GM19328 (cell line): ENCODE data around the gene OR10G7.

Source experiments
- ATAC-seq: cut with Tn5 transposase; IDR thresholded peaks from one replicate; pipeline ENCODE4 v1.9.1; 2021; ENCODE audit warnings: mild to moderate bottlenecking, moderate library complexity; ENCODE audit not compliant: unreplicated experiment

OR10G7 gene, protein sequence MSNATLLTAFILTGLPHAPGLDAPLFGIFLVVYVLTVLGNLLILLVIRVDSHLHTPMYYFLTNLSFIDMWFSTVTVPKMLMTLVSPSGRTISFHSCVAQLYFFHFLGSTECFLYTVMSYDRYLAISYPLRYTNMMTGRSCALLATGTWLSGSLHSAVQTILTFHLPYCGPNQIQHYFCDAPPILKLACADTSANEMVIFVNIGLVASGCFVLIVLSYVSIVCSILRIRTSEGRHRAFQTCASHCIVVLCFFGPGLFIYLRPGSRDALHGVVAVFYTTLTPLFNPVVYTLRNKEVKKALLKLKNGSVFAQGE

DNA sequence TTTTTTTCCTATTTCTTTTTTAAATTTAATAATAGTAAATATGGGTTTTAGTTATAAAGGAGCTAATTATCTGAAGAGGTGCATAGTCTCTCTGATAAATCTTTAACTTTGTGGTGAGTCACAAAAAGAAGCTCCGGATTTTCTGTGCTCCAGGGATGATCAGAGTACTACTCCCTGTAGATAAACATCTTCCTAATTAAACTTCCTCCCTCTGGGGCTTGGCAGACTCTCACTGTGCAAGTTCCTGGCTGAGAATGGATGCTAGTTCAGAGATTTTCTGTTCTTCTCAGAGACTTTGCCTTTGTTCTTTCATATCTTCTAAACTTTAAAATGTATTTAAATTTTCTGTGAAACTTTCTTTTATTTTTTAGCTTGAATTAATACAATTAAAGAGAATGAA lies at the start of gene OR10G7:
TSS of gene OR10G7 (minus strand) at position 72 of the 400 bp plus-strand sequence. CDS start 2,324 bp downstream, outside the sequence.
- no peak for ATAC-seq

DNA sequence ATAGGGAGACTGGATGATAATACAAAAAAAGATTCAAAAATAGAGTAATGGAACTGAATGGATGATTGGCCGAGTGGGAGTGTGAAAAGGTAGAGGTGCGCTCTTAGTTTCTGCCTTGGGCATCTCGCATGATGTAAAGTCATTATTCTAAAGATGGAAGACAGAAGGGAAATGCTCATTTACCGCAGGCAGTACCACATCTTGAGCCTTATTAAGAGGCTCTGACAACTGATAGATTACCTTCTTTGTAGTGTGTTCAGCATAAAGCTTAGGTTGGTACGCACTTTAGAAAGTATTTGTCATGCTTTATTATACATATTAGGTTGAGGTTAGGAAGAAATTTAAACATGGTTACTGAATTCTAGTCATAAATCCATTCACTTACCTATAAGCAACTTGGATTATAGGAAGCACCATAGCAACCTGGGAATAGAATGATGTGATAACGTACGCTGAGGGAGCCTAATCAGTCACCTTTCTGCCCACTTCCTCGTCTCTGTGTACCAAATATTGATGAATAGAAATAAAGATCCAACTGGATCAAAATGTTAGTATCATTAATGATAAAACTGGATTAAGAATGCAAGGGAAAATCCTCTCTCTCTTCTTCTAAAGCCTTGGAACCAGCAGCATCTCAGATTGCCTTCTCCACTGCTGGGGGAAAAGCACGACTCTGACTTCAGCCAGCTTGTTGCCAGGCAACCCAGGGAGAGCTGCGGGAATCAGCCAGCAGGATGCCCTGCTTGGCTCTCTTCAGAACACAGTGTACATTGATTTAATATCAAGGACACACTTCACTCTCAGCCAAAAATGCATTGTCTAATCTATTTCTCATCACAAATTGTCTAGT lies 45.1 kb upstream of the OR10G7 start:
- ATAC-seq: no peak

DNA sequence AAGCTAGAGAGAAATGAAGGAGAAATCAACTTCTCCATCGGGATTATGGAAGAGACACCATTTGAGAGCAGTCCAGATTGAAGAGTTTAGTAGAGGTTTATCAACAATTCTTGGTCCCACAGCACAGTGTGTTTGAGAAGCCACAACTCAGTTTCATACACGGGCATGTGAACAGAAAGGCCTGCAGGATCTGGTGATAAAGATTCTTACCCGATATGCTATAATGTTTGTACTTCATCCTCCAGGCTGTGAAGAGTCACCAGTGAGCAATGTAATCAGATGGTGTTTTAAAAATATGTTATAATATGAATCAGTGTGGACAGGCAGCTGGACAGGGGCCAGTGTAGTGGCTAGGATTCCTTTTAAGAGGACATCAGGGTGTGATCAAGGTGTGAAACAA lies 44.5 kb upstream of the OR10G7 start:
- no peak for ATAC-seq

DNA sequence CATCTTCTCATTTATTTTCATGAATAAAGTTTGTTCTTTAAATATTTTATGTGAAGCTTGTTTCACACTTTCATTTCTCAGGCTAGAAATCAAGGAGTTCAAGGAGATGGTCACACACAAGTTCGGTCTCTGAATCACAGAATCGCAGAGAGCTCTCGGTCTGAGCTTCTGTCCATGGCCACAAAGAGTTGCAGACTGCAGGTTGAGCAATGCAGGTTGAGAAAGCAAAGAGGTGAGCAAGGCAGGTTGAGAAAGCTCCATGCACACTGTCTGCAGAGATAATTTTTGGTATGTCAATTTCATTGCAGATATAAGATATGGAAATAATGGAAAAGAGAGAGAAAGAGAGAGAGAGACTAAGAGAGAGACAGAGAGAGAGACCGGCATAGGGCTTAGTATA lies 41.2 kb upstream of the OR10G7 start:
- no peak for ATAC-seq

DNA sequence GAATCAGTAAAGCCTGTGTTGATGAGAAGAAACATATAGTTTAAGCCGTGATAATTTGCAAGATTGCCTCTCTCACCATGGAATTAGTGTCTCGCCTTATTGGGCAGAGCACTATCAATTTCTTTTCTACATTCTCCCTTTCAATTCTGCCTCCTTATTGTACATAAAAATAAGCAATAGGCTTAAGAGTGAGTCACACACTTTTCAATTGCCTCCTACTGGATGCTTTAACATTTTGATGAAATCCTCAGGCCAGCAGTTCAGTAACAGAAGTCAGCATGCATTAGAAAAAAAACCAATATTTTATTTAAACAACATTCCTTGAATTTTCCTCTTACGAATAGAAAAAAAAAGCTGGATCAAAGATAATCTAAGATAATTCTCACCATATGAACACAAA lies 40.4 kb upstream of the OR10G7 start:
- ATAC-seq: no peak

DNA sequence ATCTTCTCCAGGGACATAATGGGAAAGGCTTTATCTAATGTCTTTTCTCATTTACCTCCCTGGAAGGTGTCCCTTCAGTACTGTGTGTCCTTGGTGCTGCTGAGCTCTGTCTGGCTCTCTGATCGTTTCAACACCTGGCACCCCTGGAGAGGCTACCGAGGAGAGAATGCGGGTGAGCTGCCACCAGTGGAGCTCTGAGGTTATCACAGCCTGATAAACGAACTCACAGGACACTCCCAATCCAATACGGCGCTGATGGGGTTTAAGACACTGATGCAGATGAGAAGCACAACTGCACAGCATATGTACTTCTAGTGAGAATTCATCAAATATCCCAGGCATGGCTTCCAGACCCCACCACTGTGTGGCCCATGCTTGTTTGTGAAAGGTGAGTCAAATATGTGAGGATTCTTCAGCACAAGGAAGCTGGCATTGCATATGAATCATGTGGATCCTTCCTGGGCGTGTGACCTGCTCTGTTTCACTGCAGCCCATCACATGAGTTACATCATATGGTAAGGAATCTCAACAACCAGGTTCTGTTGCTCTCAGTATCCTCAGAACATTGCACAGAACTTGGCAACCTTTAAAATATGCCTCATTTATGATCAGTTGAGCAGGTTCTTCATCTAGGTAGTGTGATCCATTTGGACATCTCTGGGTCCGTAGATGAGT lies 39.3 kb upstream of the OR10G7 start:
- ATAC-seq: no peak

DNA sequence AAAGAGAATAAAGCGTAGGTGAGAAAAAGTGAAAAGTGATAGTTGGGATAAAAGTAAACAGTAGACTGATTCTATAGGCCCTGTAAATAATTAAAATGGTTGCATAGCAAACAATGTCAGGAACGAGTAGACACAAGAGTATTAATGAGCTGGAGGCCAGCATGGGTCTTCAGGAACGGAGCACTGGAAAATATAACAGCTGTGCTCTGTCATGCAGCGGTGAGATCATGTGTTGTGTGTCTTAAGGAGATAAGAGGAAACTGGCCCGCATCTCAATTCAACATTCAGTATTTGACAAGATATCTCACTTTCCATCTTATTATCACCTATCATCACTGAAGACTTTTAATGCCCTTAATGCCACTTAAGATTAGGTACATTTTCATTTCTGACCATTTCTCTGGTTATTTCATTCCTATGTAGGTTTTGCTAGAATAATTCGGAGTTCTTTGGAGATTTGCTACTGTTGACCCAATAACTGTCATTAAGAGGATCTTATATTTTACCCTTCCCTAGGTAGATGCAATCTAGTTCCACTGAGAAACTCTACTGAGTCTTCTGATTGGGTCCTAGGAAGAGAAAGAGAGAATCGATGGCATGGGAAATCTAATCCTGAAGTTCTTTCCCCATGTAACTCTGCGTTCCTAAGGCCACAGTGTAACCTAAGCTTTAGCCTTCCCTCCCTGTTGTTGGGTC lies 38.7 kb upstream of the OR10G7 start:
- no peak for ATAC-seq

DNA sequence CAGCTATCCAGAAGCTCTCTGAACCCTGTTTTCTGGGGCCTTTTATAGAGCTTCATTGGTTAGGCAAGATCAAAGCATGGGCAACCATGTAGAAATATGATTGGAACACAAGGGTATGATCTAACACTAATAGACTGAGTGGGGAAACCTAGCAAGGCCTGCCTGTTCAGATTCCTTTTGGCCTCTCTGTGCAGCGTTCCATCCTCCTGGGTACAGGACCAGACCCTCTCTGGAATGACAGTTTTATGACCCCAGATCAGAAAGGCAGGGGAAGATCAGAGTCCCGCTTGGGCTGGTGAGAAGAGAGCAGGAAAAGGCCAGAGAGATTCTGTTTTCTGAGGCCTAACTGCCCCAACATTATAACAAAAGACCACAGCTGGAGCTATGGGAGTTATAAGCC lies 37.5 kb upstream of the OR10G7 start:
- no peak for ATAC-seq

DNA sequence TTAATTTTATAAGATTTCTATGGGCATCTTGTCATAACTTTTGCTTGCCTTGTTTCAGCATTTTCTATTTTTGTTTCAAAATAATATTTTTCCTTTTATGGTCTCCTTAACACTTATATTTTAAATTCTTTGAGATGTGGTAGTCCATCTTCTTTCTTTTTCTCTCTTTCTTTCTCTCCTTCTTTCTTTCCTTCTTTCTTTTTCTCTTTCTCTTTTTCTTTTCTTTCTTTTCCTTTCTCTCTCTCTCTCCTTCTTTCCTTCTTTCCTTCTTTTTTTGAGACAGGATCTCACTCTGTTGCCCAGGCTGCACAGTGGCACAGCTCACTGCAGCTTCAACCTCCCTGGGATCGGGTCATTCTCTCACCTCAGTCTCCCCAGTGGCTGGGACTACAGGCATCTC lies 36.1 kb upstream of the OR10G7 start:
- ATAC-seq: no peak

DNA sequence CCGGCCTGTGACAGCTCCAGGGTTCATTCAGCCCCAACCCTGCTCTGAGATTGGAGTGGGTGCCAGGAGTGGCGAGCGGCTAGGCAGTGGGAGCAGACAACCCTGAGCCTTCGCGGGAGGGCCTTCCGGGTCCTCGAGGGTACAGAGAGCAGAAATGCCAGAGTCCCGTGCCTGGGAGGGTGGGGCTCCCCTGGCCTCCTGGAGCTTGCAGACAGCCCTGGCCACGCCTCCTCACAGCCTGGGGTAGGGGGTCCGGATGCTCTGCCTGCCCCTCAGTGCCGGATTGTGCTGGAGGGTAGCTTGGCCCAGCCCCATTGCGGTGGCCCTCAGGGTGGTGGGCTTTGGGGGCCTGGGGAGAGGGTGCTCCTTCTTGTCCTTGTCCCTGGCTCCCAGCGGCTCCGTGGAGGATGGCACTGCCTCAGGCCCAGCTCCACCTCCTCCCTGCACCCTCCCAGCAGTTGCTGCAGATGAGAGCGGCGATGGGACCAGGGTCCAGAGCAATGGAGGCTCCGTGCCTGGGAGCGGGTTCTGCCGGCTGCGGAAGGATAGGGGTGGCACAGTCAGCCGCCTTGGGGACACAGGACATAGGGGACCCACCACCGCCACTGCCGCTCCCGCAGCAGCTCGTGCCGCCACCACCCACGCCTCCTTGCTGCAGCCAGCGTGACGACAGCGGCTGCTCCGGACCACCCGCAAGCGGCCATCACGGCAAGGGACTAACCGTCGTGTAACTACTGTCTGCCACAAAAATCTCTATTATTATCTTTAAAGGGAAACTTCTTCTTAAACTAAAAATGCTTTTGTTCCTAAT lies 34.9 kb upstream of the OR10G7 start:
- peak; percentile 58 for ATAC-seq

DNA sequence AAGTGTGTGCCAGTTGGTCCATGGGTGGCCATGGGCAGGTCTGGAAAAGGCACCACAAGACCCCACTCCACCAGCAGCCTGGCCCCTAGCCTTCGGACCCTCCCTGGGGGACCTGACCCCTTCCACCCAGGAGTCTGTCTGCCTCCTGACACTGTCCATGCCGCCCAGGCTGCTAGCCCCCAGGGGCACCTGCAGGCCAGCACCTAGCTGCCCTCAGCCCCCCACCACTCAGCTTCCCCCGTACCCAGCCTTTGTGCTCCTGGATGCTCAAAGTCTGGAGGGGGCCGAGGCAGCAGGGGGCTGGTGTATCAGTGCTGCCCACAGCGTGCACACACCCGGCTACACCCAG lies 34.3 kb upstream of the OR10G7 start:
- no peak for ATAC-seq

DNA sequence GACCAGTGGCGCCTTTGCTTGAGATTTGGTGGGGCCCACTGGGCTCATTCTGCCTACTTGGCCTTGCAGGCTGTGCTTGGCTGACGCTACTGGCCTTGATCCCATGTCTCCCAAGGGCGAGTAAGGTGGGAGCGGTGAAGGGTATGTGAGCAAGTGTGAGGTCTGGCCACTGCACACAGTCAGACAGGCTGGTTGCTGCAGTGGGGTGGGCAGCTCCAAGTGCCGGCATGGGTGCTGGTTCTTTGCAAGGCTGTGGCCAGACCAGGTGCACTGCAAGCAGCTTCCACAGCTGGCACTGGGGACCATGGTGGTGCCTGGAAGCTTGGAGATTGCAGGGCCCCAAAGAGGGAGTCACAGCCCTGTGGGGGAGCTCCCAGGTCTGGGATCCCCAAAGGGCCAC lies 33.4 kb upstream of the OR10G7 start:
- ATAC-seq: no peak

DNA sequence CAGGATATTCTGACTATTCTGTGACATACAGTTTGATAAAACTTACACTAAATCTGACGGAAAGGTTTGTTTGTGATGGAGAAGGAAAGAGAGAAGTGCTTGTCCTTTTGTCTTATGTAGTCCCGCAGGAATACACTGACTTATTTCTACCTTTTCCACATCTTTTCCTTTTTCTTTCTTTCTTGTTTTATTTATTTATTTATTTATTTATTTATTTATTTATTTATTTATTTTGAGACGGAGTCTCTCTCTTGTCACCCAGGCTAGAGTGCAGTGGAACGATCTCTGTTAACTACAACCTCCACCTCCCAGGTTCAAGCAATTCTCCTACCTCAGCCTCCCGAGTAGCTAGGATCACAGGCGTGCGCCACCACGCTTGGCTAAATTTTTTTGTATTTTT lies 31.0 kb upstream of the OR10G7 start:
- no peak for ATAC-seq

DNA sequence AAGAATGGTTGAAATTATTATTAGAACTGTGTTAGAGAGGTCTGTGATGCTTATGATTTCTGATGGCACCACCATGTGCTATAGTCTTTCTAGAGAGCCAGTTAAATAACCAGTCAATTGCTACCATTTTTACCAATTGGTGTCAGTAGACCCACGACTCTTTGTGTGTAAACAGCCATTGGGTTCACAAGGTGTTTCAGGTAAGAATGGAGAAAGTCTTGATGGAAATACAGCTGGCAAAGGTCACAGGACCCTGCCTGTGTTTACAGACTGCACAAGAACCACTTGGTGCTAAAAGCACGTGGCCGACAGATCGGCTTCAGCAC lies 30.5 kb upstream of the OR10G7 start:
- ATAC-seq: no peak

DNA sequence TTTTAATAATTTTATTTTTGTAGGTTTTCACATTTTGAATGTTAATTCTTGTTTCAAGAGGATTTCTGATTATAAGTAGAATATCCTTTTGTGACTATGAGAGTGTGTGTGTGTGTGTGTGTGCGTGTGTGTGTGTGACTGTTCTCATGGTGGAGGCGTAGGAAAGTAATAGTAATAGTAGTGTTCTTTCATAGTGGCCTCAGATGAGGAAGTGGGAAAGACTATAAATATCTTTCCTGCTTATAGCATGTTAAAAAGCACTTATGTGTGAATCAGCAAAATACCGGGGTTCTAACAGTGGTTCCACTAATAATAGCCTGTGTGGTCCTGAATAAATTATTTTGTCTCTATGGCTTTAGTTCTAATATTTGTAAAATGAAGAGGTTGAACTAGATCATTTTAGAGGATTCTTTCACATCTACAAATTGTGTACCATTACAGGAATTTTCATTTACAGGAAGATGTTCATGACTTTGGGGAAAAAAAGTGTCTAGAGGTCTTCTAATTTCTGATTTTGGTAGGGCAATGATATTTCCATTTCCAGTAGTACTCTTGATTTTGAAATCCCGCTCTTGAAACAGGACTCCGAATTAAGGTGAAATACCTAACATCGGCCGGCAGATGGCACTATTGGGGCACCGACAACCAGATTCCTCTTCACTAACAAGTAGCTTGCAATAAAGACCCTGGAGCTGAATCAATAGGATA lies 29.9 kb upstream of the OR10G7 start:
- ATAC-seq: peak; percentile 89

DNA sequence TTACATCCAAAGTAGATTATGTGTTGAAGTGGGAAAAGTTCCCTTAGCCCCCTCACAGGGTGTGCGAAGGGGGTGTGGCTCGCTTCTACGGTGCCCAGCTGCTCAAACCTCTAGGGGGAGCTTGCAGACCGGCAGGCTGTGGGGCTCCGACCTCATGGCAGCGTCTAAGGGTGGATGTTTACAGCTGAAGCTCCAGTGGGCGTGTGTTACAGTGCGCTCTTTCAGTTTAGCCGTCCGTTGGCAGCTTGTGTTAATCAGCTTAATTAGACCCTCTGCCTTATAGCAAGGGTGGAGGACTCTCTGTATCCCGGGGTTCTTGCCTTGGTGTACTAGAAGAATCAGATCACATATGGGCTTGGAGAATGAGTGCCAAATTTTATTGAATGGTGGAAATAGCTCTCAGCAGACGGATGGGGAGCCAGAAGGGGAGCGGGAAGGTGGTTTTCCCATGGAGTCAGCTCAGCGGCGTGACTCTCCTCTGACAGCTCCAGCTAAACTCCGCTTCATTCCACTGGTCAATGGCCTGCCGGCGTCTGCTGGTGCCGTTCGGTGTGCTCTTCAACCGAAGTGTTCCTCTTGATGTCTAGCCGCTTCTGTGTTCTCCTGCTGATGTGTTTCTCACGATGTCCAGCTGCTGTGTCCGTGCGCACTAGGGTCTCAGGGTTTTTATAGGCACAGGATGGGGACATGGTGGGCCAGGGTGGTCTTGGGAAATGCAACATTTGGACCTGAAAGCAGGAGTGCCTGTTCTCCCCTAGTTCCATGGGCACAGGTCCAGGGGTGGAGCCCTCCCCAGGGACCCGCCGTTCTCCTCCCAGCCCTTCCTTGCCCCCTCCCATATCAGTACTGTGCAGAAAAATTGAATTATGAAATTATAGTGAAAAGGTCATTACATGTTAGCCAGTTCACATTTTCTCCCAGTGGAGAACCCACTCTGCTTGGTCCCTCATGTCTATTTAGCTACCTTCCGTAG lies 28.6 kb upstream of the OR10G7 start:
- peak; percentile 59 for ATAC-seq

DNA sequence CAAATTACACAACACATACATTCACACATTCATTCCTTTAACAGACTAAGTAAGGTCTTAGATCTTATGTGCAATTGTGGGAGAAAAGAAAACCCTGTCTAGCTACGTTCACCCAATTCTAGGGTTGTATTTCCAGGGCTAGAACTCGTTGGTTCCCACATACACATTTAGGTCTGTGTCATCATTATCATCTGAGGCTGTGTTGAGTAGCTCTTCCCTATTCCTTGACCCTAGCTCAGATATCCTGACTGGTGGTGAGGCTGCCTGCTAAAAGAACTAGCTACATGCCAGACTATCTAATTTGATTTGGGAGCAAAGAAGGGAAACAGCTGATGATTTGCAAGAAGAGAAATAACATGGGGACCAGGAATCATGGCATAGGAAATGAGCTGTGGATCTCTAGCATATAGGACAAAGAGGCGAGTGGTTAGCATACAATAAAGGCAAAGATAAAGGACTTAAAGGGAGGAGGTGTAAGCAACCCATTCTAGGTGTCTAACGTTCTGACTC lies 27.5 kb upstream of the OR10G7 start:
- no peak for ATAC-seq

DNA sequence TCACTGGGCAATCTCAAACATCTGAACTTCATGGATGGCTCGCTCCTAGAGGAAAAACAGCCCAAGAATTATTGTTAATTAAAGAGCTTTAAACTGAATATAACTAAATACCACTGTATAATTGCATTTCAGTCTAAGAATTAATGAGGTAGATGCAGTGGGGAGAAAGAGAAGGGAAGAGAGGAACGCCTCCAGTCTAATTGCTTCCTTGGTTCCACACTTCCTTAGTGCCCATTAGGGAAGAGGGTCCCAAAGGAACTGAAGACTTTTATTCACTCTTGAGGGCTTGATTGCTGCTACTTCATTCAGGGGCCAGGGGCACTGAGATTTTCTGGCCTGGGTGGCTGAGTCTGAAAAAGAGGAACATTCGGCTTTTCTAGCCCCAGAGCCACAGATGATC lies 11.8 kb upstream of the OR10G7 start:
- ATAC-seq: no peak

DNA sequence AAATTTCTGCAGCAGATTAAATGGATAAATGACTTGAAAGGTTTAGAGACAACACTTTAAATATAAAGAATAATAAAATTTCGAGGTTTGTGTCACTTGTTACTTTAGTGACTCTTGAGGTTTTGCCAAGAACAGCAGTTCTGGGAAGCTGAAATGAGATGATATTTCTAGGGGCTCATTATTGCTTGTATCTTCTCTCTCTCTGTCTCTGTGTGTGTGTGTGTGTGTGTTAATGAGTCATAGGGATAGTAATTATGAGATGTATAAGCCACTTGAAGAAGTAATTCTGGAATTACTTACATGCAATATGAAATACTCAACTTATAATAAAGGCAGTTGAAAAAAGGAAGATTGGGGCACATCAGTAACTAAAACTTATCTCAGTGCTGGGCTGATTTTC lies 9.6 kb upstream of the OR10G7 start:
- no peak for ATAC-seq
